Stimulated activated CD8-positive, alpha-beta memory T cell treated with anti-CD3 and anti-CD28 coated beads, Interleukin-12 subunit alpha, Interleukin-12 subunit beta, amount 100 ng/mL, for 4 hours (primary cell): ENCODE data around the gene MISP3.

Experiments used
- DNase-seq: peaks from one replicate; pipeline ENCODE4 v3.0.0-alpha.2; 2020; ENCODE audit warnings: low read depth

The MISP3 gene

DNA sequence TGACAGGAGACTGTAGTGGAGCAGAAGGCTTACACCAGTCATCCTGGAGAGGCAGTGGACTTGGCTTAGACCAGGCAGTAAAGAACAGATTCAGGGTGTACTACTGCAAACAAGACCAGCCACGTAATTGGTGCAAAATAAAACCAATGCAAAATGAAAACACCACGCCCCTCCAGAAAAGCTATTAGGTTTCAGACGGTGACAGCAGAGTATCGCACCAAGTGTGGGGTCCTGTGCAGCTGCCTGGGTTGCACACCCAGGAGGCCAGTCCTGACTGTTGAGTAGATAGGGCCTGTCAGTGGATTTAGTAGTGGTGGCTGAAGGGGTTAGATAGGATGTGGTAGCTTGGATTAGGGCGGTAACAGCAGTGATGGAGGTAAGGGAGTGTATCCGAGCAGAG lies 50.3 kb downstream of the MISP3 start:
- no peak for DNase-seq
